IPS-20b (cell line): ENCODE data around the gene EEF2KMT.
"Not testable (repeated sequence)": the region's sequence is repeated elsewhere in the genome, so short reads cannot be mapped to it uniquely, and the experiment has no call there.

Source experiments
- H3K27ac ChIP-seq: one replicate; pipeline ENCODE4 v1.5.1; 2013; ENCODE audit warnings: low read length
- H3K27me3 ChIP-seq: 2 replicates; pipeline ENCODE4 v1.6.1; 2013; ENCODE audit warnings: mild to moderate bottlenecking, low read length, inconsistent platforms; ENCODE audit not compliant: insufficient read depth
- H3K36me3 ChIP-seq: 2 replicates; pipeline ENCODE4 v1.6.1; 2013; ENCODE audit warnings: low read depth, mild to moderate bottlenecking, inconsistent platforms, low read length, moderate library complexity; ENCODE audit not compliant: insufficient read depth
- H3K4me1 ChIP-seq: 2 replicates; pipeline ENCODE4 v1.6.1; 2013; ENCODE audit warnings: mild to moderate bottlenecking, control low read depth, inconsistent platforms, low read length, moderate library complexity; ENCODE audit not compliant: insufficient read depth
- H3K4me3 ChIP-seq: 2 replicates; pipeline ENCODE4 v1.5.1; 2013; ENCODE audit warnings: mild to moderate bottlenecking, low read length, inconsistent platforms
- H3K9ac ChIP-seq: 2 replicates; pipeline ENCODE4 v1.6.1; 2013; ENCODE audit warnings: low read depth, mild to moderate bottlenecking, inconsistent platforms, low read length, moderate library complexity
- H3K9me3 ChIP-seq: 2 replicates; pipeline ENCODE4 v1.6.1; 2013; ENCODE audit warnings: mild to moderate bottlenecking, low read depth, low read length, inconsistent platforms; ENCODE audit not compliant: insufficient read depth

The EEF2KMT gene

DNA sequence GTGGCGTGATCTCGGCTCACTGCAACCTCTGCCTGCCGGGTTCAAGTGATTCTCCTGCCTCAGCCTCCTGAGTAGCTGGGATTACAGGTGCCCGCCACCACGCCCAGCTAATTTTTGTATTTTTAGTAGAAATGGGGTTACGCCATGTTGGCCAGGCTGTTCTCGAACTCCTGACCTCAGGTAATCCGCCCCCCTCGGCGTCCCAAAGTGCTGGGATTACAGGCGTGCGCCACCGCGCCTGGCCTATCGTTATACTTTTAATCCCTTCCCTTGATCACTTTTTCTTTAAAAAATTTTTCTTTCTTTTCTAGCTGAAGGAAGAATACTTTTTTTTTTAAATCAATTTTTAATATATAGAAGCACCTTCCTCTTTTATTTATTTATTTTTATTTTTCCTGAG lies 23.8 kb downstream of the EEF2KMT start:
- not testable (repeated sequence) for H3K9ac ChIP-seq, H3K4me1 ChIP-seq, H3K27me3 ChIP-seq, H3K27ac ChIP-seq, H3K9me3 ChIP-seq, H3K4me3 ChIP-seq
- peaks cover 46% of the 10 kb centered on the region for H3K36me3 ChIP-seq

DNA sequence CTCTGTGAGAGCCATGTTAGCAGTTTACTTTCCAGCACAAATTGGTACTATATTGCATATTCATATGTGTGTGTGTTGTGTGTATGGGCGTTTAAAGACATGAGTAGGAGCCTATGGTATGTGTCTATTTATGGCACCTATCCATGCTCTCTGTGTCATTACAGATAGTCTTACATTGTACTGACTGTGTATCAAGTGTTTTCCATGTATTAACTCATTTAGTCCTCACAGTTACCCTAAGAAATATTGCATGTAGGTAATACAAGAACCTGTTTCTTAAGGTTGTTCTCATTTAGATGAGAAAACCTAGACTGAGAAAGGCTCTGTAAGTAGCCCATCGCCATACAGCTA lies 24.3 kb downstream of the EEF2KMT start:
- no peaks in the 10 kb centered on the region for H3K9me3 ChIP-seq
- H3K4me1 ChIP-seq, result 0 out of 2 replicates have a peak, but pooled peaks cover 4% of the 10 kb centered on the region
- H3K27me3 ChIP-seq, result no peaks in the 10 kb centered on the region
- H3K36me3 ChIP-seq, result peaks cover 41% of the 10 kb centered on the region
- no peak overlapping the region for H3K9ac ChIP-seq
- H3K4me3 ChIP-seq, result 0 out of 2 replicates have a peak overlapping the region, but pooled peaks have one; percentile 97
- no peak overlapping the region for H3K27ac ChIP-seq

DNA sequence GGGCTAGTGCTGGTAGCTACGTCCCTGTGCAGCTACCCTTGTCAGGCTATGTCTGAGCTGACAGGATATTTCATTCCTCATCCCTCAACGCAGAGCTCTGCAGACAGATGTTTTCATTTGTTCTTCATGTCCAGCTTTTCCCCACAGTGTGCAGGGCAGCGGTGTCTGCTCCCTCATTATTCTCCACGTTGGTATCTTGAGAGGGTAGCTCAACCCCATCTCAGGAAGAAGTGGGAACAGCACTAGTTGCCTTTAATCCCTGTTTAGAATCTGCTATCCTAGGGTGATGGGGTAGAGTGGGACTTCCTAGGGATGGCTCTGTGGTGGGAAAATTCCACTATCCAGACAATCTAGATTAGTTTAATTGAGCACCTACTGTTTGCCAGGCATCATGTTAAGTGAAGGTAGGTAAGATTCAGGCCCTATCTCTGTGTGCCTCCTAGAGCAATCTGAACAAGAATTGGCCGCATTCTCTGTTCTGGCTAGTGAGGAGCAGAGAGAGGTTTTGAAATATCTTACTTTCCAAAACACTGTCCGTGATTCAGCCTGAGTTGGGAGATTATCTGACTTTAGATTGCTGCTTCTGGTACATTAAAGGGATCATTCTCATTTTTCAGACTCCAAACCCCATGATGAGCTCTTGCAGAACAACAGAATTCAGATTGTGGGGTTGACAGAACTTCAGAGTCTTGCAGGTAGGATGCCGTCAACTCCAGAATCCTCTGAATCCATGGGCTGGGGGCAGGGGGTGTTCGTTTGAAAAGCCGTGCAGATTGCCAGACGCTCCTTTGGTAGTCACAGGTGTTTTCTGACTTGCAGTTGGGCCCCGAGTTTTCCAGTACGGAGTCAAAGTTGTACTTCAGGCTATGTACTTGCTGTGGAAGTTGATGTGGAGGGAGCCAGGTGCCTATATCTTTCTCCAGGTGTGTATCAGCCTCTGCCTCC lies 25.0 kb downstream of the EEF2KMT start:
- Histone ChIP-seq H3K4me3 (peak overlapping the region; percentile 97), H3K27ac (no peak overlapping the region), H3K9ac (peak overlapping the region; percentile 92), H3K36me3 (peaks cover 40% of the 10 kb centered on the region), H3K9me3 (no peaks in the 10 kb centered on the region), H3K4me1 (0 out of 2 replicates have a peak, but pooled peaks cover 4% of the 10 kb centered on the region), H3K27me3 (no peaks in the 10 kb centered on the region)

DNA sequence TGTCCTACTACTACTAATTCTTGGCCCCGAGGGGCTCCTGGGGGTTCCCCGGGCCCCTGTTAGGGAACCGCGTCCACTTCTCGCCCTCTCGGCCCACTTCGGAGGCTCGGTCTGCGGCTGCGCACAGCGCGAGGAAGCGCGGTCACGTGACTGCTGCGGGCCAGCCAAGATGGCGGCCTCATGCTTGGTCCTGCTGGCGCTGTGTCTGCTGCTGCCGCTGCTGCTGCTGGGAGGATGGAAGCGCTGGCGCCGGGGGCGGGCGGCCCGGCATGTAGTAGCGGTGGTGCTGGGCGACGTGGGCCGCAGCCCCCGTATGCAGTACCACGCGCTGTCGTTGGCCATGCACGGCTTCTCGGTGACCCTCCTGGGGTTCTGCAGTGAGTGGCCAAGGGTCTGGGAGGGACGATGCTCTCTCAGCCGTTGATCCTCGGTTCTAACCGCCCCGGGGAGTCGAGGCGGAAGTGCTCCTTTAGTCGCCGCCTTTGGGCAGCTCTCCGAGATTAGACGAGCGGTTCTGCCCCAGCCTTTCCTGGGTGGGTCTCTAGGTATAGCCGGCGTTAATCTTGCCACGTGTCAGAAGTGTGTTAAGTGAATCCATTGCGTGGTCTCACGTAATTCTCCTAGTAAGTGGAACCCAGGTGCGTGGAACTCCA lies 25.8 kb downstream of the EEF2KMT start, which contains the start of gene ALG1:
Gene ALG1, plus strand, starts transcription at position 163 of the 653 bp plus-strand sequence. Its CDS starts 7 bp downstream, at position 170.
- 0 out of 2 replicates have a peak, but pooled peaks cover 4% of the 10 kb centered on the region for H3K4me1 ChIP-seq
- peak within 1 kb of the TSS; percentile 92 for H3K9ac ChIP-seq

DNA sequence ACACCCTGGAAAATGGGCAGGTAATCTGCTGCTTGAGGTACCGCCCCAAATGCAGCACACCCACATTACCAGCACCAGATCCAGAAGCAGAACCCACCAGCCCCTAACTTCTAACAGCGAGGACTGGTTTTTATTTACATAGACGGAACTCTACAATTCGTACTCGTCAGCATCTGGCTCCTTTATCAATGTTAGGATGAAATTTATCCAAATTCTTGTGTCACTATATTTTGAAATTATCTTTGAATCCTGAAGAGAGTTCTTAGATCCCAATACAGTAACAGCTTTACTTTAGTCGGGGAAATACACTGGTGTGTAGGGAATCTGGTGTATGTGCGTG lies 26.3 kb downstream of the EEF2KMT start:
- H3K4me3 ChIP-seq, result peak overlapping the region; percentile 97; the same call in 1 of the 2 replicates
- H3K27ac ChIP-seq, result no peak overlapping the region
- H3K9me3 ChIP-seq, result no peaks in the 10 kb centered on the region
- peaks cover 27% of the 10 kb centered on the region for H3K36me3 ChIP-seq
- H3K4me1 ChIP-seq, result 0 out of 2 replicates have a peak, but pooled peaks cover 4% of the 10 kb centered on the region
- H3K27me3 ChIP-seq, result no peaks in the 10 kb centered on the region
- H3K9ac ChIP-seq, result no peak overlapping the region

More for the DNA sequence above, 25.8 kb downstream of the EEF2KMT start, which contains the start of gene ALG1:
- Histone ChIP-seq H3K27me3 (no peaks in the 10 kb centered on the region), H3K9me3 (no peaks in the 10 kb centered on the region), H3K36me3 (peaks cover 32% of the 10 kb centered on the region), H3K27ac (no peak within 1 kb of the TSS), H3K4me3 (peak within 1 kb of the TSS; percentile 97)

DNA sequence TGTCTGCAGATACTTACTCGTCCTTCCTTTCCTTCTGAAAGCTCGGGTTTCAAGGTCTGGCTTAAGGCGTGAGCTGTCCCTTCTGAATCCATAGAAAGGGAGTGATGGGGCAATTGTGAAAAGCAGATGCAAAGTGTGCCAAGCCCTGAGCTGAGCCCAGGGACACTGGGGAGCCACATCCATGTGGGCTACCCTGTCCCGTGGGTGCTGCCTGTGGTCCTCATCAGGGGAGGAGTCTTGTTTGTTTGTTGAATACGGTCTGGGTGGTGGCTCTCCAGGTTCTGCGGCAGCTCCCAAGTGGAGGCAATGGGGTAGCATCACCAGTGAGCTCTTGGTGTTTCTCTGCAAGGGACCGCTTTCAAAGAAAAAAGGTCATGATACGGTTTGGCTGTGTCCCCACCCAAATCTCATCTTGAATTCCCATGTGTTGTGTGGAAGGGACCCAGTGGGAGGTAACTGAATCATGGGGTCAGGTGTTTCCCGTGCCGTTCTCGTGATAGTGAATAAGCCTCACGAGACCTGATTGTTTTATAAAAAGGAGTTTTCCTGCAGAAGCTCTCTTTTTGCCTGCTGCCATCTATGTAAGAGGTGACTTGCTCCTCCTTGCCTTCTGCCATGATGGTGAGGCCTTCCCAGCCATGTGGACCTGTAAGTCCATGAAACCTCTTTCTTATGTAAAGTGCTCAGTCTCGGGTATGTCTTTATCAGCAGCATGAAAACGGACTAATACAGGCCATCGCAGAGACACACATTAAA lies 27.0 kb downstream of the EEF2KMT start:
- Histone ChIP-seq H3K9me3 (no peaks in the 10 kb centered on the region), H3K4me1 (0 out of 2 replicates have a peak, but pooled peaks cover 4% of the 10 kb centered on the region), H3K36me3 (peaks cover 20% of the 10 kb centered on the region), H3K27ac (no peak overlapping the region), H3K27me3 (no peaks in the 10 kb centered on the region), H3K4me3 (no peak overlapping the region), H3K9ac (no peak overlapping the region)

DNA sequence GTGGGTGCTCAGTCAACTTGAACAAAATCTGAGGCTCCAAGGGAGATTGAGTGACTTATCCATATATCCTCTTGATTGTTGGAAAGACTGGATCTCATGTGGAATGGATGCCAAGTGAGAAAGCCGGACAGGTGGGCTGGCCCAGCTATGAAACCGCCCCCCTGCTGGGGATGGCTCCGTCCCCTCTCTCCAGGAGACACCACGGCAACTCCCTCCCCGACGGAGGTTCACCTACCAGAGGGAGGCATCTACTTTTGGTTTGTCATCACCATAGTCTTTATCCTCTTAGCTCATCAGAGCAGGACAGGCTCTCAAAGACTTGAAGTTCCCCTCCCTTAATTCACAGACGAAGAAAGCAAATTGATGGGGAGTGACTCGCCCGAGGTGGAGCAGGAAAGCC lies 27.7 kb downstream of the EEF2KMT start:
- Histone ChIP-seq H3K36me3 (peaks cover 14% of the 10 kb centered on the region), H3K27ac (no peak overlapping the region), H3K9me3 (no peaks in the 10 kb centered on the region), H3K4me3 (no peak overlapping the region), H3K9ac (no peak overlapping the region), H3K27me3 (no peaks in the 10 kb centered on the region), H3K4me1 (0 out of 2 replicates have a peak, but pooled peaks cover 4% of the 10 kb centered on the region)

DNA sequence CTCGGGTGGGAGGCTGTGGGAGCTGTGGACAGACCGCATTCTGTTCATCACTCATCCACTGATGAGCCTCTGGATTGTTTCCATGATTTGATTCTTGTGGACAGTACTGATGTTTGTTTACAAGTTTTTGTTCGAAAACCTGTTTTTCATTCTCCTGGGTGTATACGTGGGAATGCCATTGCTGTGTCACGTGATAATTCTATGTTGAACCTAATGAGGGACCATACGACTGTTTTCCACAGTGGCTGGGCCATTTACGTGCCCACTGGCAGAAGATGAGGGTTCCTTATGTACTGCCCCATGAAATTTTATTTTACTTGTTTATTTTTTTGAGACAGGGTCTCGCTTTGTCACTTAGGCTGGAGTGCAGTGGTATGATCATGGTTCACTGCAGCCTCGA lies 28.5 kb downstream of the EEF2KMT start:
- no peaks in the 10 kb centered on the region for H3K27me3 ChIP-seq
- 0 out of 2 replicates have a peak, but pooled peaks cover 4% of the 10 kb centered on the region for H3K4me1 ChIP-seq
- no peak overlapping the region for H3K4me3 ChIP-seq
- no peak overlapping the region for H3K9ac ChIP-seq
- H3K36me3 ChIP-seq, result peaks cover 8% of the 10 kb centered on the region
- no peak overlapping the region for H3K27ac ChIP-seq
- no peaks in the 10 kb centered on the region for H3K9me3 ChIP-seq

DNA sequence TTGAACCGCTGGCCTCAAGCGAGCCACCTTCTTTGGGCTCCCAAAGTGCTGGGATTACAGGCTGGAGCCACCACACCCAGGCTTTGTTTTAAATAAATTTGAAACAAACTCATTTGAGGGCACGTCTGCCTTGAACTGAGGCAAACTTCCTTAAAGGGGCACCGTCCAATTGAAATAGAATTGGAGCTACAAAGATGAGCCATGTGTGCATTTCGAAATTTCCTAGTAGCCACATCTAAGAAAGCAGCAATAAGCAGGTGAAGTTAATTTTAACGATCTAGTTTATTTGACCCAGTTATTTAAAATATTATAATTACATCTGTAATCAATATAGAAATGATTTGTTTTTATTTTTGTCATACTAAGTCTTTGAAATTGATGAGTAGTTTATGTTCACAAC lies 31.1 kb downstream of the EEF2KMT start:
- H3K36me3 ChIP-seq, result no peaks in the 10 kb centered on the region

DNA sequence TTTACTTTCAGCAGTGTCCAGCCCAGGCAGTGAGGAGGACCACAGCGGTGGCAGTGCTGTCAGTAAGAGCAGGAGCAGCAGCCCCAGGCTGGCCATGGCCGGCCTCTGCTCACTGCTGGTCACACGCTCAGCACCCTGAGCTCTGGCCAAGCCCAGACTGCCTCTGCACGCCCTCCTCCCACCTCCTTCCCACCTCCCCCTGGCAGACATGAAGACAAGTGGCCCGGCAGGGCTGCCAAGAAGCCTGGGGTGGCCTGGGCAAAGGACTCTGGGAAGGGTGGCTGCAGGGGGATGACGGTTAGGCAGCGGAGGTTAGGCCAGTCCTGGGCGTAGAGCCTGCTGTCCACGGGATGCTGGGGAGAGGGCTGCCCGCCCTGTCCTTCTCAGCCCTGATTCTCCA lies 31.8 kb downstream of the EEF2KMT start, which contains the start of gene C16orf89:
Gene C16orf89, minus strand, starts transcription at position 144 of the 400 bp plus-strand sequence. Its CDS starts 48 bp downstream, at position 96.
- Histone ChIP-seq H3K4me3 (no peak within 1 kb of the TSS), H3K9me3 (no peaks in the 10 kb centered on the region), H3K9ac (no peak within 1 kb of the TSS), H3K27ac (no peak within 1 kb of the TSS), H3K4me1 (no peaks in the 10 kb centered on the region), H3K36me3 (no peaks in the 10 kb centered on the region), H3K27me3 (no peaks in the 10 kb centered on the region)

More for the DNA sequence above, 31.1 kb downstream of the EEF2KMT start:
- H3K27ac ChIP-seq, result no peak overlapping the region
- H3K4me3 ChIP-seq, result no peak overlapping the region
- H3K9ac ChIP-seq, result no peak overlapping the region
- no peaks in the 10 kb centered on the region for H3K4me1 ChIP-seq
- H3K9me3 ChIP-seq, result no peaks in the 10 kb centered on the region
- no peaks in the 10 kb centered on the region for H3K27me3 ChIP-seq

DNA sequence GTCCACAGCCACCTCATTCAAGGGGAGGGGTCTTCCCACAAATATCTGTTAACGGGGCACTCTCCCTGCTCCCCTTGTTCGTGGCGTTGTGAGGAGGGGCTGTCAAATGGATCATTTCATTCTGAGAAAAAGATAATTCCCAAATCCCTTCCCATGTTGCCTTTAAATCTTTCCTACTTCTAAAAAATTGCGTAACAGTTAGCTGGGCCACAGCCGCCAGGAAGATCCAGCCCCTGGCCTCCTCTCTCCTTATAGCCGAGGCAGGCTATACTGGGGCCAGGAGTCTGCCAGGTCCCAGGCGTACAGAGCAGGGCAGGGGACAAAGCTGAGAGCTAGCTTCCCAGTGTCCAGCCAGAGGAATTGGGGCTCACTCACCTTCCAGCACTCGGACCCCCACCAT lies 32.3 kb downstream of the EEF2KMT start:
- Histone ChIP-seq H3K9me3 (no peaks in the 10 kb centered on the region), H3K36me3 (no peaks in the 10 kb centered on the region), H3K4me3 (no peak overlapping the region), H3K27me3 (no peaks in the 10 kb centered on the region), H3K27ac (no peak overlapping the region), H3K9ac (no peak overlapping the region), H3K4me1 (peaks cover under 1% of the 10 kb centered on the region; the same call in 1 of the 2 replicates)
